ENCODE results near the gene TBC1D3I. TPM values are rescaled to one million over a fixed set of nuclear protein-coding genes. Genes with fewer than 3 reads are reported as not detected.
A peak's percentile ranks its signal among the peaks of the same experiment; 100 is the strongest.
"Not testable (repeated sequence)": the region's sequence is repeated elsewhere in the genome, so short reads cannot be mapped to it uniquely, and the experiment has no call there.

TBC1D3I gene
- total RNA-seq, 4 donors from 2014 or later = 0.19 TPM; not detected in 3

DNA sequence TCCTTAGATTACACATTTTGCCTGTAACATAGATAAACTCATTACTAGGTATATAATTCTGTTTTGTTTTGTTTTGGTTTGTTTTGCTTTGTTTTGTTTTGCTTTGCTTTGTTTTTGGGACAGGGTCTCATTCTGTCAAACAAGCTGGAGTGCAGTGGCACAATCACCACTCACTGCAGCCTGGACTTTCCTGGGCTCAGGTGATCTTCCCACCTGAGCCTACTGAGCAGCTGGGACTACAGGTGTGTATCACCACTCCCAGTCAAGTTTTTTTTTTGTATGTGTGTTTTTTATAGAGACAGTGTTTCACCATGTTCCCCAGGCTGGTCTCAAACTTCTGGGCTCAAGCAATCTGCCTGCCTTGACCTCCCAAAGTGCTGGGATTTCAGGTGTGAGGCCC lies 54.8 kb downstream of the TBC1D3I start:
- intact Hi-C loops (cut with DNase I) = no loop called here
- no peak for DNase-seq (ENCODE audit: extremely low spot score)
- Histone ChIP-seq H3K36me3 (no peaks in the 10 kb centered on the region), H3K27me3 (peaks cover 0 to 10% (median 0%) of the 10 kb centered on the region in 4 donors), H3K4me1 (no peaks in the 10 kb centered on the region), H3K9me3 (no peaks in the 10 kb centered on the region), H3K4me3 (no peak overlapping the region), H3K27ac (replicated peaks in 1 of 4) (no peak overlapping the region)
- TF ChIP-seq POLR2A (IDR thresholded peaks at IDR 0.05; ENCODE audit: low read depth) = no peak
- no peak for TF ChIP-seq EP300 (IDR thresholded peaks at IDR 0.05)
- no peak for TF ChIP-seq POLR2AphosphoS5 (IDR thresholded peaks at IDR 0.05)
- TF ChIP-seq, protein P1, sequence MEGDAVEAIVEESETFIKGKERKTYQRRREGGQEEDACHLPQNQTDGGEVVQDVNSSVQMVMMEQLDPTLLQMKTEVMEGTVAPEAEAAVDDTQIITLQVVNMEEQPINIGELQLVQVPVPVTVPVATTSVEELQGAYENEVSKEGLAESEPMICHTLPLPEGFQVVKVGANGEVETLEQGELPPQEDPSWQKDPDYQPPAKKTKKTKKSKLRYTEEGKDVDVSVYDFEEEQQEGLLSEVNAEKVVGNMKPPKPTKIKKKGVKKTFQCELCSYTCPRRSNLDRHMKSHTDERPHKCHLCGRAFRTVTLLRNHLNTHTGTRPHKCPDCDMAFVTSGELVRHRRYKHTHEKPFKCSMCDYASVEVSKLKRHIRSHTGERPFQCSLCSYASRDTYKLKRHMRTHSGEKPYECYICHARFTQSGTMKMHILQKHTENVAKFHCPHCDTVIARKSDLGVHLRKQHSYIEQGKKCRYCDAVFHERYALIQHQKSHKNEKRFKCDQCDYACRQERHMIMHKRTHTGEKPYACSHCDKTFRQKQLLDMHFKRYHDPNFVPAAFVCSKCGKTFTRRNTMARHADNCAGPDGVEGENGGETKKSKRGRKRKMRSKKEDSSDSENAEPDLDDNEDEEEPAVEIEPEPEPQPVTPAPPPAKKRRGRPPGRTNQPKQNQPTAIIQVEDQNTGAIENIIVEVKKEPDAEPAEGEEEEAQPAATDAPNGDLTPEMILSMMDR (IDR thresholded peaks at IDR 0.05) = no peak

DNA sequence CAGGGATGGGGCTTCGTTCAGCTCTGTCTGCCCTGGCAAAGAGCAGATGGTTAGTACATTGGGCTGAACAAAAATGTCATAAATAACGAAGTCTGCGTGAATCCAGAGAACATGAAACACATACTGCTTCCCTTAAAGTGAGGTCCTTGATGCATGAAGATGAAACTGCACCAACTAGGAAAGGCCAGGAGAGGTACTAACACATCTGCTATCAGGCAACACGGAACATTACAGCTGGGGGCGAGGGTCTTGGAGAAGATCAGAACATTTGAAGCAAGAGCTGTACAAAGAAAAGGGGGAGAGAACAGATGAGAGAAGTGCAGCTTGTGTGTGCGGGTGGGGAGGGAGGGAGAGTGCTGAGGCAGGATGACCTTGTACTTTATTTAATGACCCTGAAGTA lies 57.0 kb downstream of the TBC1D3I start:
- H3K27me3 ChIP-seq; H3K4me3 ChIP-seq; intact Hi-C loops (cut with DNase I); H3K4me1 ChIP-seq; H3K36me3 ChIP-seq; H3K9me3 ChIP-seq; H3K27ac ChIP-seq (replicated peaks in 1 of 4): not testable (repeated sequence)
- peak; percentile 34 for DNase-seq (ENCODE audit: extremely low spot score)
- WGBS = 71% methylated on average over 6 of the region's 6 CpGs

DNA sequence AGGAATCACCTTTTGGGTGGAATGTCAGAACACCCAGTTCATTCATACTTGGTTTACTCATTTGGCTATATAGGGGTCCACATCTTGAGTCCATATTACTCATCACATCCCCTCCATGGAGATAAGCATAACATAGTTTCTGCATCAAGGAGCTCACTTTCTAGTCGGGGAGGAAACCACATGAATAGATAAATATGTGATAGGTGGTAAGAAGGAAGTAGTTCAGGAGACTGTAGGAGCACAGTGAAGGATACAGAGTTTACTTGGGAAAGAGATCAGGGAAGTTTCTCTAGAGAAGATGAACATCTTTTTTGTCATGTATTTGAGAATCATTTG lies 57.9 kb downstream of the TBC1D3I start:
- 45% methylated on average over 1 of the region's 1 CpG for WGBS
- H3K36me3 ChIP-seq; H3K27ac ChIP-seq (replicated peaks in 1 of 4); H3K9me3 ChIP-seq; H3K27me3 ChIP-seq; intact Hi-C loops (cut with DNase I); H3K4me3 ChIP-seq; H3K4me1 ChIP-seq: not testable (repeated sequence)
- peak; percentile 21 for DNase-seq (ENCODE audit: extremely low spot score)

DNA sequence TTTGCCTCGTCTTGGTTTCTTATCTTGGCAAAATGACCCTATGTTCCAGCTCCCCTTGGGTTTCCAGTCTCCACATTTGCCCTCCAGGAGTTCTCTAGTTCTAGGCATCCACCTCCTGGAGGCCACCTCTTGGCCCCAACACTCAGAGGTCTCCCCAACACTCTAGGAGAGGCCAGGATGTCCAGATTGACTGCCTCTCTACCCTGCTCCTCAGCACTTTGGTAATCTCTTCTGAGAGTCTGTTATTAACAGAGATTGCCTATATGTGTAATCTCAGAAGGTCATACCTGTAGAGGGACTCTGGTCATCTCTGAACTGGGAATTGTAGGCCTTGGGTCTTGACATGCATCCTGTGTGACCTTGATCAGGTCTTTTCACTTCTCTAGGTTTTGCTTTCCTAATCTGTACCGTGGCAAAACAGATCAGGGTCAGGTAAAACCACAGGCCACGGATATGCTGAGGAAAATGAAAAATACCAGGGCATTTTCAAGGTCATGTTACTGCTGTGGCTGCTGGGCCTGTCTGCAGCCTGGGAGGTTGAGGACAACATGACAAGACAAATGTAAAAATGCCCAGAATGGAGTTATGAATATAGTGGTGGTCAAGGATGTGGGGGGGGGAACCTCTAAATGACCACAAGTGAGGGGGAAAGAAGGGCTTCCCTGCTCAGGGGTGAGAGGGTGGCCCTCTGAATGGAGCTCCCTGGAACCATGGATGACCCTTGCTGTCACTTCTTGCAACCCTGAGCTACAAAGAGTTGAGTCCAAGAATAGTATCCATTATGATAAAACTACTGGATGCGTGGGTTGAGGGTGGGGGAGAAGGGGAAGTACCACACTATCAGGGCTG lies 58.5 kb downstream of the TBC1D3I start:
- no peak for TF ChIP-seq POLR2A (IDR thresholded peaks at IDR 0.05; ENCODE audit: low read depth)
- TF ChIP-seq, protein P1 (IDR thresholded peaks at IDR 0.05) = no peak
- TF ChIP-seq POLR2AphosphoS5 (IDR thresholded peaks at IDR 0.05) = no peak
- TF ChIP-seq EP300 (IDR thresholded peaks at IDR 0.05) = no peak
- DNase-seq (ENCODE audit: extremely low spot score) = peak; percentile 62
- no peak overlapping the region for H3K27ac ChIP-seq (replicated peaks in 1 of 4)
- H3K4me3 ChIP-seq = no peak overlapping the region
- WGBS = 70% methylated on average over 4 of the region's 4 CpGs
- H3K9me3 ChIP-seq = no peaks in the 10 kb centered on the region
- no peaks in the 10 kb centered on the region for H3K4me1 ChIP-seq
- H3K36me3 ChIP-seq = no peaks in the 10 kb centered on the region
- H3K27me3 ChIP-seq = no peaks in the 10 kb centered on the region
- intact Hi-C loops (cut with DNase I) = no loop called here

DNA sequence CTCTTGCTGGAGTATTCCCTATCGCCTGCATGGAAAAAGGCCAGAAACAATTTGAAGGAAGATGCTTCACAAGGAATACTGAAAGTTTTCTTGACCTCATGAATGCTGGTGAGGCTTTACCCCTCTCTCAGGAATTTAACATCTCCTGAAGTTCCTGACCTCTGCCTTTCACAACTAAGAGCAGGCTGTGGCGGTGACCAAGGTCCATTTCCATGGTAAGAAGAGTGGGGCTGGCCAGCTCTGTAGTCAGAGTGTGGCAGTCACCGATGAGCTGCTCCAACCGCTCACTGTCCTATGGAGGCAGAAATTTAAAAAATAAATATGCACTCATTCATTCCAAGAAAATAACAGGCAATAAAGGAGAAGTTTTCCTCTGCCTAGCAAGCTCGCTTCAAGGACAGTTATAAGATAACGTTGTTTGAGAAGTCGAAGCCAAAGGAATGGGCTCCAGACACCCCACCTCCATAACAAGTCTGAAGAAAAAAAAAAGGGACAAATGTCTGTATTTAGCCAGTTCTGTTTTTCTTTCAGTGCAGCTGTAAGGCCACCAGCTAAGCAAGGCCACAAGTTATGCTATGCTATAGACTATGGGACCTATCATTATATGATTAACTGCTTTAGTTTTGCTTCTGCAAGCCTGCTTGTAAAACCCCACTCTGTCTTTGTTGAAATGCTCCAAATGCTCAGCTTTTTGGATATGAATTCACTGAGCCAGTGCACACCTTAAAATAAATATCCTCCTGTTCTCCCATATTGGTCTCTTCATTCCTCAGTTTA lies 59.5 kb downstream of the TBC1D3I start:
- no peaks in the 10 kb centered on the region for H3K36me3 ChIP-seq
- WGBS = 84% methylated on average over 7 of the region's 7 CpGs
- no peak overlapping the region for H3K4me3 ChIP-seq
- H3K27me3 ChIP-seq = no peaks in the 10 kb centered on the region
- intact Hi-C loops (cut with DNase I) = no loop called here
- H3K9me3 ChIP-seq = no peaks in the 10 kb centered on the region
- peak; percentile 37 for DNase-seq (ENCODE audit: extremely low spot score)
- H3K4me1 ChIP-seq = no peaks in the 10 kb centered on the region
- TF ChIP-seq, protein P1 (IDR thresholded peaks at IDR 0.05) = no peak
- TF ChIP-seq EP300 (IDR thresholded peaks at IDR 0.05) = no peak
- no peak for TF ChIP-seq POLR2AphosphoS5 (IDR thresholded peaks at IDR 0.05)
- H3K27ac ChIP-seq (replicated peaks in 1 of 4) = no peak overlapping the region

Small RNA genes lying within 50 kb of the gene (small RNA-seq; reads per million reads assigned to genes)
- gene AC243829.3 (0 reads per million in 3 donors), gene AC243829.6 (0 reads per million in 3 donors), gene RF00019 (0 reads per million in 3 donors)

Other genes with a start within 250 kb of the TBC1D3I start
- gene CCL23, start 246.6 kb downstream of the TBC1D3I start, total RNA-seq = 1 to 10 TPM; 1.3 to 9.6 (median 2.5) TPM
- gene CCL18, start 200.3 kb downstream of the TBC1D3I start, total RNA-seq = 10 to 100 TPM in 3 of 4 donors, not detected in 1; 12.6 to 16.7 (median 13.3) TPM
- 1 to 10 TPM in 1 of 4 donors, under 1 TPM in 1, not detected in 2; 0.33 to 1.3 TPM for gene CCL3, start 174.4 kb downstream of the TBC1D3I start, total RNA-seq
- gene CCL4, start 160.7 kb downstream of the TBC1D3I start, total RNA-seq = 1 to 10 TPM in 3 of 4 donors, not detected in 1; 1.7 to 3.0 (median 2.0) TPM
- 1 to 10 TPM in 3 of 4 donors, not detected in 1; 2.1 to 5.8 (median 2.7) TPM for gene TBC1D3B, start 87.9 kb downstream of the TBC1D3I start, total RNA-seq
- gene CCL3L1, start 67.8 kb downstream of the TBC1D3I start, total RNA-seq = not detected
- under 1 TPM in 1 of 4 donors, not detected in 3; 0.80 TPM for gene CCL4L2, start 53.5 kb downstream of the TBC1D3I start, total RNA-seq
- not detected for gene TBC1D3G, start 59.3 kb upstream of the TBC1D3I start, total RNA-seq
- gene TBC1D3H, start 123.9 kb upstream of the TBC1D3I start, total RNA-seq = not detected
- 10 to 100 TPM; 18.4 to 35.1 (median 25.8) TPM for gene ZNHIT3, start 222.1 kb upstream of the TBC1D3I start, total RNA-seq

All from esophagus muscularis mucosa (tissue), 4 donors.